Stimulated activated naive B cell treated with anti-CD40 and anti-IgM and Interleukin-4, amounts not matched to agents 10 μg/mL and 1 μg/mL and 100 μg/mL, for 72 hours (primary cell): Measurements from ENCODE around the gene ZXDC.

Experiments used
- ATAC-seq, 2 donors: fragments of 150-1000 bp; cut with Tn5 transposase; replicated peaks; 2 replicates each; pipeline ENCODE4 v1.10.0; 2021; ENCODE audit warnings: moderate library complexity in 1 of 2
- DNase-seq: peaks from one replicate; pipeline ENCODE4 v3.0.0; 2021
- H3K27ac Mint-ChIP-seq: one replicate; pipeline ENCODE4 v1.8.0; 2022; ENCODE audit warnings: mild to moderate bottlenecking, mixed read lengths
- H3K27me3 Mint-ChIP-seq, 2 donors: one replicate each; pipeline ENCODE4 v1.8.0; 2022; ENCODE audit warnings: mixed read lengths in 2 of 2
- H3K36me3 Mint-ChIP-seq, 2 donors: one replicate each; pipeline ENCODE4 v1.8.0; 2022; ENCODE audit warnings: mixed read lengths in 2 of 2, mild to moderate bottlenecking in 1 of 2
- H3K4me1 Mint-ChIP-seq, 2 donors: one replicate each; pipeline ENCODE4 v1.8.0; 2022; ENCODE audit warnings: mixed read lengths in 2 of 2, mild to moderate bottlenecking in 1 of 2
- H3K4me3 Mint-ChIP-seq, 2 donors: one replicate each; pipeline ENCODE4 v1.8.0; 2022; ENCODE audit warnings: mild to moderate bottlenecking in 2 of 2, mixed read lengths in 2 of 2, moderate library complexity in 1 of 2
- H3K9me3 Mint-ChIP-seq, 2 donors: one replicate each; pipeline ENCODE4 v1.8.0; 2022; ENCODE audit warnings: mixed read lengths in 2 of 2, mild to moderate bottlenecking in 1 of 2

The ZXDC gene

GRCh38 chr3:126488886-126489569 is 13.3 kb upstream of the ZXDC start:
- no peaks in the 10 kb centered on the region for H3K36me3 Mint-ChIP-seq

GRCh38 chr3:126488185-126488584 is 12.5 kb upstream of the ZXDC start:
- H3K27ac Mint-ChIP-seq = no peak overlapping the region
- no peak overlapping the region for H3K4me3 Mint-ChIP-seq
- H3K4me1 Mint-ChIP-seq = peaks cover 6 to 8% of the 10 kb centered on the region in 2 donors
- no peaks in the 10 kb centered on the region for H3K27me3 Mint-ChIP-seq
- no peaks in the 10 kb centered on the region for H3K9me3 Mint-ChIP-seq
- DNase-seq (no peak), ATAC-seq (no peak)
- no peaks in the 10 kb centered on the region for H3K36me3 Mint-ChIP-seq

More at GRCh38 chr3:126488886-126489569, 13.3 kb upstream of the ZXDC start:
- ATAC-seq (no peak), DNase-seq (no peak)
- H3K4me3 Mint-ChIP-seq = no peak overlapping the region
- H3K27me3 Mint-ChIP-seq = no peaks in the 10 kb centered on the region
- no peaks in the 10 kb centered on the region for H3K9me3 Mint-ChIP-seq
- peaks cover 6 to 8% of the 10 kb centered on the region in 2 donors for H3K4me1 Mint-ChIP-seq
- H3K27ac Mint-ChIP-seq = no peak overlapping the region

GRCh38 chr3:126487151-126487771 is 11.6 kb upstream of the ZXDC start:
- Mint-ChIP-seq H3K36me3 (no peaks in the 10 kb centered on the region), H3K27ac (no peak overlapping the region), H3K4me3 (no peak overlapping the region), H3K4me1 (peaks cover 6 to 8% of the 10 kb centered on the region in 2 donors), H3K9me3 (no peaks in the 10 kb centered on the region), H3K27me3 (no peaks in the 10 kb centered on the region)
- DNase-seq = no peak
- ATAC-seq = peak; percentile 48 to 71

- H3K27ac Mint-ChIP-seq = no peak overlapping the region
- no peaks in the 10 kb centered on the region for H3K27me3 Mint-ChIP-seq
- DNase-seq = no peak
- no peaks in the 10 kb centered on the region for H3K9me3 Mint-ChIP-seq
- no peaks in the 10 kb centered on the region for H3K36me3 Mint-ChIP-seq
- ATAC-seq = no peak
- no peak overlapping the region for H3K4me3 Mint-ChIP-seq
- H3K4me1 Mint-ChIP-seq = peaks cover 6 to 8% of the 10 kb centered on the region in 2 donors
Observed at GRCh38 chr3:126486360-126486847, 10.7 kb upstream of the ZXDC start.

- ATAC-seq (no peak), DNase-seq (no peak)
- H3K9me3 Mint-ChIP-seq = no peaks in the 10 kb centered on the region
- H3K4me1 Mint-ChIP-seq = peaks cover 6 to 8% of the 10 kb centered on the region in 2 donors
- H3K27me3 Mint-ChIP-seq = no peaks in the 10 kb centered on the region
- no peak overlapping the region for H3K4me3 Mint-ChIP-seq
- H3K36me3 Mint-ChIP-seq = no peaks in the 10 kb centered on the region
- H3K27ac Mint-ChIP-seq = no peak overlapping the region
Observed at GRCh38 chr3:126485956-126486355, 10.3 kb upstream of the ZXDC start.

GRCh38 chr3:126485176-126485897 is 9.6 kb upstream of the ZXDC start:
- H3K27ac Mint-ChIP-seq = no peak overlapping the region
- H3K4me3 Mint-ChIP-seq = no peak overlapping the region
- peaks cover 6 to 8% of the 10 kb centered on the region in 2 donors for H3K4me1 Mint-ChIP-seq
- no peaks in the 10 kb centered on the region for H3K36me3 Mint-ChIP-seq
- no peaks in the 10 kb centered on the region for H3K9me3 Mint-ChIP-seq
- no peaks in the 10 kb centered on the region for H3K27me3 Mint-ChIP-seq
- DNase-seq (no peak), ATAC-seq (no peak)

- Mint-ChIP-seq H3K27me3 (no peaks in the 10 kb centered on the region), H3K4me3 (no peak overlapping the region), H3K9me3 (no peaks in the 10 kb centered on the region), H3K4me1 (peaks cover 6 to 8% of the 10 kb centered on the region in 2 donors), H3K36me3 (no peaks in the 10 kb centered on the region), H3K27ac (no peak overlapping the region)
- ATAC-seq (no peak), DNase-seq (no peak)
Observed at GRCh38 chr3:126484662-126485061, 9.0 kb upstream of the ZXDC start.

- H3K4me3 Mint-ChIP-seq = no peak overlapping the region
- DNase-seq = no peak
- no peaks in the 10 kb centered on the region for H3K9me3 Mint-ChIP-seq
- H3K27ac Mint-ChIP-seq = no peak overlapping the region
- no peak for ATAC-seq
- no peaks in the 10 kb centered on the region for H3K36me3 Mint-ChIP-seq
- H3K4me1 Mint-ChIP-seq = peaks cover 6 to 8% of the 10 kb centered on the region in 2 donors
- H3K27me3 Mint-ChIP-seq = no peaks in the 10 kb centered on the region
Observed at GRCh38 chr3:126484148-126484547, 8.5 kb upstream of the ZXDC start.

GRCh38 chr3:126483321-126483761 is 7.7 kb upstream of the ZXDC start:
- H3K4me1 Mint-ChIP-seq = peaks cover 6 to 8% of the 10 kb centered on the region in 2 donors
- no peak overlapping the region for H3K4me3 Mint-ChIP-seq
- no peaks in the 10 kb centered on the region for H3K36me3 Mint-ChIP-seq
- DNase-seq (no peak), ATAC-seq (no peak)
- no peaks in the 10 kb centered on the region for H3K9me3 Mint-ChIP-seq
- no peak overlapping the region for H3K27ac Mint-ChIP-seq
- no peaks in the 10 kb centered on the region for H3K27me3 Mint-ChIP-seq

- Mint-ChIP-seq H3K4me3 (no peak overlapping the region), H3K4me1 (peaks cover 6 to 8% of the 10 kb centered on the region in 2 donors), H3K9me3 (no peaks in the 10 kb centered on the region), H3K36me3 (no peaks in the 10 kb centered on the region), H3K27ac (no peak overlapping the region), H3K27me3 (no peaks in the 10 kb centered on the region)
- DNase-seq (no peak), ATAC-seq (no peak)
Observed at GRCh38 chr3:126482503-126483255, 7.0 kb upstream of the ZXDC start.

- ATAC-seq (no peak), DNase-seq (no peak)
- Mint-ChIP-seq H3K4me1 (peaks cover 2 to 7% of the 10 kb centered on the region in 2 donors), H3K36me3 (no peaks in the 10 kb centered on the region), H3K9me3 (no peaks in the 10 kb centered on the region), H3K27ac (no peak overlapping the region), H3K27me3 (no peaks in the 10 kb centered on the region), H3K4me3 (no peak overlapping the region)
Observed at GRCh38 chr3:126481808-126482502, 6.3 kb upstream of the ZXDC start.

- Mint-ChIP-seq H3K4me1 (peaks cover 5 to 7% of the 10 kb centered on the region in 2 donors), H3K4me3 (no peak overlapping the region), H3K36me3 (no peaks in the 10 kb centered on the region), H3K27me3 (no peaks in the 10 kb centered on the region), H3K27ac (no peak overlapping the region), H3K9me3 (no peaks in the 10 kb centered on the region)
- DNase-seq (no peak), ATAC-seq (no peak)
Observed at GRCh38 chr3:126480861-126481260, 5.2 kb upstream of the ZXDC start.

GRCh38 chr3:126480206-126480605 is 4.5 kb upstream of the ZXDC start:
- H3K4me1 Mint-ChIP-seq = peaks cover 5 to 7% of the 10 kb centered on the region in 2 donors
- DNase-seq (no peak), ATAC-seq (no peak)
- H3K27me3 Mint-ChIP-seq = no peaks in the 10 kb centered on the region
- no peak overlapping the region for H3K4me3 Mint-ChIP-seq
- H3K27ac Mint-ChIP-seq = no peak overlapping the region
- H3K9me3 Mint-ChIP-seq = no peaks in the 10 kb centered on the region
- H3K36me3 Mint-ChIP-seq = no peaks in the 10 kb centered on the region

GRCh38 chr3:126479642-126480041 is 4.0 kb upstream of the ZXDC start:
- Mint-ChIP-seq H3K27ac (no peak overlapping the region), H3K4me3 (no peak overlapping the region), H3K9me3 (no peaks in the 10 kb centered on the region), H3K36me3 (no peaks in the 10 kb centered on the region), H3K4me1 (peaks cover 7 to 10% of the 10 kb centered on the region in 2 donors), H3K27me3 (no peaks in the 10 kb centered on the region)
- ATAC-seq = no peak
- DNase-seq = no peak
